A673 (cell line): ENCODE data around the gene RNASE7. TPM values are rescaled to one million over a fixed set of nuclear protein-coding genes. Genes with fewer than 3 reads are reported as not detected.

Experiments used
- BruUV-seq: library from RNA; stranded (reverse); fragments of 400-500 nt; replicated peaks from 2 replicates; lab custom pipeline; 2021; lab: Mats Ljungman, UMichigan
- CTCF ChIA-PET: fragments of 300-600 bp; sonication (Branson Sonifier 250); formaldehyde crosslinking; loops from one replicate; lab custom pipeline; 2022; ENCODE audit warnings: antibody characterized with exemption; lab: Charles Lee
- POLR2A ChIA-PET: fragments of 300-600 bp; sonication (Branson Sonifier 250); formaldehyde crosslinking; loops from one replicate; lab custom pipeline; 2022; ENCODE audit warnings: antibody characterized with exemption; ENCODE audit not compliant: low non-redundant PET; lab: Charles Lee
- DNase-seq: peaks from one replicate; pipeline ENCODE4 v3.0.0-alpha.2; 2015; ENCODE audit warnings: low spot score
- H3K27ac ChIP-seq: fragments of 200-600 bp; sonication (generic); 2 replicates; pipeline ENCODE4 v1.5.1; 2016; ENCODE audit warnings: mixed run types, low read depth, mild to moderate bottlenecking, mixed read lengths, antibody characterized with exemption, low read length; ENCODE audit not compliant: poor library complexity, severe bottlenecking
- H3K27me3 ChIP-seq: fragments of 200-600 bp; sonication (generic); replicated peaks from 2 replicates; pipeline ENCODE4 v1.6.1; 2017; ENCODE audit warnings: mixed run types, low read depth, mild to moderate bottlenecking, mixed read lengths, antibody characterized with exemption, low read length; ENCODE audit not compliant: insufficient read depth, poor library complexity
- H3K36me3 ChIP-seq: fragments of 200-600 bp; sonication (generic); 2 replicates; pipeline ENCODE4 v1.6.1; 2016; ENCODE audit warnings: mixed run types, mild to moderate bottlenecking, mixed read lengths, antibody characterized with exemption, low read length; ENCODE audit not compliant: insufficient read depth, poor library complexity, severe bottlenecking
- H3K4me1 ChIP-seq: fragments of 200-600 bp; sonication (generic); 2 replicates; pipeline ENCODE4 v1.6.1; 2017; ENCODE audit warnings: mixed run types, mild to moderate bottlenecking, mixed read lengths, antibody characterized with exemption, low read length; ENCODE audit not compliant: insufficient read depth, poor library complexity, severe bottlenecking
- H3K4me3 ChIP-seq: fragments of 200-600 bp; sonication (generic); 2 replicates; pipeline ENCODE4 v1.5.1; 2016; ENCODE audit warnings: low read depth, mixed run types, mild to moderate bottlenecking, mixed read lengths, low read length; ENCODE audit not compliant: poor library complexity, severe bottlenecking
- H3K9me3 ChIP-seq: fragments of 200-600 bp; sonication (generic); 2 replicates; pipeline ENCODE4 v1.6.1; 2016; ENCODE audit warnings: mixed run types, low read depth, mild to moderate bottlenecking, mixed read lengths, antibody characterized with exemption, low read length; ENCODE audit not compliant: poor library complexity, severe bottlenecking
- CTCF ChIP-seq: fragments of 300-800, 200-600 bp; sonication (generic); conservative IDR thresholded peaks from 2 replicates; pipeline ENCODE4 v1.5.1; 2017; ENCODE audit warnings: low read depth, mild to moderate bottlenecking, antibody characterized with exemption, low read length, moderate library complexity, mixed read lengths
- EZH2 ChIP-seq: fragments of 200-600 bp; sonication (generic); IDR thresholded peaks from 2 replicates; pipeline ENCODE4 v1.6.1; 2017; ENCODE audit warnings: borderline replicate concordance, low read depth, mild to moderate bottlenecking, mixed read lengths, antibody characterized with exemption, low read length; ENCODE audit not compliant: poor library complexity, severe bottlenecking
- intact Hi-C: fragments of 100-400 bp; cut with micrococcal nuclease; formaldehyde crosslinking; loops from one replicate; pipeline ENCODE4 v1.10.0; 2022; ENCODE audit not compliant: unreplicated experiment
- total RNA-seq: library from RNA; stranded (reverse); gene quantifications from 2 replicates; pipeline ENCODE4 v1.2.3, GENCODE V29; 2021

RNASE7 gene
- total RNA-seq, 1 experiment from 2014 or later, result not detected

GRCh38 chr14:21083565-21084325 lies 41.6 kb downstream of the RNASE7 start:
- Histone ChIP-seq H3K4me3 (no peak overlapping the region), H3K9me3 (no peaks in the 10 kb centered on the region), H3K27me3 (no peaks in the 10 kb centered on the region), H3K4me1 (no peaks in the 10 kb centered on the region), H3K27ac (no peak overlapping the region), H3K36me3 (peaks cover 88% of the 10 kb centered on the region)
- ChIA-PET POLR2A (no interaction called here), CTCF (interaction anchor here (0.9 kb wide), 1 partner anchor 15 kb away, joined by 5 read pairs; no protein-coding TSS in a partner anchor)
- intact Hi-C loops, result no loop called here
- BruUV-seq, result no TSS peak
- no peak for DNase-seq
- TF ChIP-seq EZH2 (no peak), CTCF (no peak)

DNA sequence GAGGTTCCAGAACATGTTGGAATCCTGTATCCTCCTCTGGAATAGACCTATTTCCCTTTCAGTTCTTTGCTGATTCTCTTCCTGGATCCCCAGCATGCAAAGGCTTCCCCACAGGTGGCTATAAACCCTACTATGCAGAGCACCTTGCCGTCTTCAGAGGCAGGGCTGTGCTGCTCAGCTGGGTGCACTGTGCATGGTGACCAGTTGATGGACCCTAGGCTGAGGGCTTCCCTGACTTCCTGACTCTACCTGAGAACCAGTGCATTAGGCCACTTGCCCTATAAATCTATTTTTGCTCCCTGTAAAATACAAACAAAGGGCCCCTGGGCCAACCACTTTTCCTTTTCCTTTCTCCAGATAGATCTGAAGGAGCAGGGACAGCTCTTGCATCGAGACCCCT lies 42.2 kb downstream of the RNASE7 start:
- CTCF ChIA-PET, result interaction anchor here (0.9 kb wide), 1 partner anchor 16 kb away, joined by 5 read pairs; no protein-coding TSS in a partner anchor
- peaks cover 90% of the 10 kb centered on the region for H3K36me3 ChIP-seq
- BruUV-seq, result no TSS peak

More for the DNA sequence above, 42.2 kb downstream of the RNASE7 start:
- Histone ChIP-seq H3K4me1 (no peaks in the 10 kb centered on the region), H3K9me3 (no peaks in the 10 kb centered on the region), H3K27ac (no peak overlapping the region), H3K27me3 (no peaks in the 10 kb centered on the region), H3K4me3 (no peak overlapping the region)
- no peak for TF ChIP-seq CTCF
- no peak for TF ChIP-seq EZH2
- no peak for DNase-seq
- POLR2A ChIA-PET, result no interaction called here
- intact Hi-C loops, result no loop called here
